GM12864 (cell line): Measurements from ENCODE around the gene GPR32.

Experiments
- DNase-seq: peaks from one replicate; pipeline ENCODE4 v3.0.0-alpha.2; 2011; ENCODE audit warnings: low read depth
- H3K4me3 ChIP-seq: 2 replicates; pipeline ENCODE4 v1.5.1; 2011; ENCODE audit warnings: mild to moderate bottlenecking, low read depth, low read length, control low read depth
- CTCF ChIP-seq: IDR thresholded peaks from 2 replicates; pipeline ENCODE4 v1.5.1; 2011; ENCODE audit warnings: low read depth, mild to moderate bottlenecking, moderate library complexity, low read length, control low read depth, inconsistent platforms; ENCODE audit errors: missing control alignments

The GPR32 gene

GRCh38 chr19:50790922-50791467 lies 20.7 kb downstream of the GPR32 start:
- no peak for TF ChIP-seq CTCF

GRCh38 chr19:50791594-50792271 lies 21.5 kb downstream of the GPR32 start:
- no peak for TF ChIP-seq CTCF
- no peak for DNase-seq
- no peak overlapping the region for H3K4me3 ChIP-seq

More at GRCh38 chr19:50790922-50791467, 20.7 kb downstream of the GPR32 start:
- DNase-seq: no peak
- H3K4me3 ChIP-seq: no peak overlapping the region

GRCh38 chr19:50792272-50793250 lies 22.3 kb downstream of the GPR32 start:
- no peak for DNase-seq
- H3K4me3 ChIP-seq: no peak overlapping the region
- TF ChIP-seq CTCF: no peak

GRCh38 chr19:50793558-50794065 lies 23.3 kb downstream of the GPR32 start:
- H3K4me3 ChIP-seq: no peak overlapping the region
- no peak for DNase-seq
- TF ChIP-seq CTCF: no peak

- no peak for DNase-seq
- peak; percentile 48 for TF ChIP-seq CTCF
- no peak overlapping the region for H3K4me3 ChIP-seq
Measured at GRCh38 chr19:50794074-50794875, 24.0 kb downstream of the GPR32 start.
